Measurements from ENCODE around the gene MAML3.

MAML3 gene

GRCh38 chr4:140141210-140141835, 12.7 kb downstream of the MAML3 start:
- Histone ChIP-seq H2AK5ac (ENCODE audit: low read depth, low read length) (no peak overlapping the region), H3K27me3 (ENCODE audit: control insufficient read depth in 3 of 3, insufficient read depth in 3 of 3, low read depth in 1 of 3, low read length in 3 of 3) (no peaks in the 10 kb centered on the region), H3K4me2 (ENCODE audit: insufficient read depth, low read length, poor library complexity, severe bottlenecking) (no peak overlapping the region), H2BK15ac (ENCODE audit: low read length) (no peak overlapping the region), H3K27ac (replicated peaks; ENCODE audit: low read length) (no peak overlapping the region), H3K23ac (ENCODE audit: low read depth, low read length, poor library complexity) (no peak overlapping the region), H2AFZ (ENCODE audit: low read length) (no peak overlapping the region), H2BK120ac (ENCODE audit: low read depth, low read length) (no peak overlapping the region), H2BK12ac (ENCODE audit: low read length) (no peak overlapping the region), H4K8ac (ENCODE audit: low read depth, low read length) (no peak overlapping the region), H3K18ac (ENCODE audit: low read length) (no peak overlapping the region), H4K91ac (ENCODE audit: low read depth, low read length, poor library complexity) (no peak overlapping the region), H3K36me3 (replicated peaks in 1 of 2; ENCODE audit: control insufficient read depth in 2 of 2, insufficient read depth in 2 of 2, low read length in 2 of 2) (no peaks in the 10 kb centered on the region), H3K9ac (ENCODE audit: low read depth, low read length, poor library complexity) (no peak overlapping the region), H2BK5ac (ENCODE audit: low read length) (no peak overlapping the region), H3K14ac (ENCODE audit: low read length) (no peak overlapping the region), H3K4me1 (ENCODE audit: control insufficient read depth in 2 of 2, insufficient read depth in 1 of 2, low read depth in 1 of 2, low read length in 2 of 2) (peaks cover 5 to 12% of the 10 kb centered on the region in 2 donors), H3K4ac (ENCODE audit: low read length) (no peak overlapping the region), H3K9me3 (replicated peaks in 1 of 2; ENCODE audit: control insufficient read depth in 2 of 2, insufficient read depth in 1 of 2, low read depth in 1 of 2, low read length in 2 of 2) (no peaks in the 10 kb centered on the region), H3K4me3 (ENCODE audit: low read length in 2 of 2) (no peak overlapping the region), H3K79me1 (ENCODE audit: low read depth, low read length) (peaks cover 3% of the 10 kb centered on the region)
- WGBS, 2 donors (ENCODE audit: extremely low coverage in 2 of 2, insufficient read length in 2 of 2, insufficient replicate concordance in 1 of 2) = no CpG with 5 or more reads among the region's 4 CpGs
- DNase-seq (ENCODE audit: low spot score) = no peak

GRCh38 chr4:140140566-140140965, 13.4 kb downstream of the MAML3 start:
- Histone ChIP-seq H2AFZ (ENCODE audit: low read length) (no peak overlapping the region), H2BK120ac (ENCODE audit: low read depth, low read length) (no peak overlapping the region), H3K36me3 (replicated peaks in 1 of 2; ENCODE audit: control insufficient read depth in 2 of 2, insufficient read depth in 2 of 2, low read length in 2 of 2) (no peaks in the 10 kb centered on the region), H3K9me3 (replicated peaks in 1 of 2; ENCODE audit: control insufficient read depth in 2 of 2, insufficient read depth in 1 of 2, low read depth in 1 of 2, low read length in 2 of 2) (no peaks in the 10 kb centered on the region), H3K14ac (ENCODE audit: low read length) (no peak overlapping the region), H3K9ac (ENCODE audit: low read depth, low read length, poor library complexity) (no peak overlapping the region), H3K4ac (ENCODE audit: low read length) (no peak overlapping the region), H3K18ac (ENCODE audit: low read length) (no peak overlapping the region), H2BK12ac (ENCODE audit: low read length) (no peak overlapping the region), H4K8ac (ENCODE audit: low read depth, low read length) (no peak overlapping the region), H2BK15ac (ENCODE audit: low read length) (no peak overlapping the region), H2BK5ac (ENCODE audit: low read length) (no peak overlapping the region), H4K91ac (ENCODE audit: low read depth, low read length, poor library complexity) (no peak overlapping the region), H3K23ac (ENCODE audit: low read depth, low read length, poor library complexity) (no peak overlapping the region), H3K79me1 (ENCODE audit: low read depth, low read length) (peaks cover 3% of the 10 kb centered on the region), H3K27ac (replicated peaks; ENCODE audit: low read length) (no peak overlapping the region), H3K27me3 (ENCODE audit: control insufficient read depth in 3 of 3, insufficient read depth in 3 of 3, low read depth in 1 of 3, low read length in 3 of 3) (no peaks in the 10 kb centered on the region), H3K4me1 (ENCODE audit: control insufficient read depth in 2 of 2, insufficient read depth in 1 of 2, low read depth in 1 of 2, low read length in 2 of 2) (peaks cover 5 to 18% of the 10 kb centered on the region in 2 donors), H2AK5ac (ENCODE audit: low read depth, low read length) (no peak overlapping the region), H3K4me3 (ENCODE audit: low read length in 2 of 2) (no peak overlapping the region), H3K4me2 (ENCODE audit: insufficient read depth, low read length, poor library complexity, severe bottlenecking) (no peak overlapping the region)
- no CpG with 5 or more reads among the region's 3 CpGs for WGBS, 2 donors (ENCODE audit: extremely low coverage in 2 of 2, insufficient read length in 2 of 2, insufficient replicate concordance in 1 of 2)
- no peak for DNase-seq (ENCODE audit: low spot score)

GRCh38 chr4:140138428-140138827, 15.6 kb downstream of the MAML3 start:
- Histone ChIP-seq H3K4me2 (ENCODE audit: insufficient read depth, low read length, poor library complexity, severe bottlenecking) (no peak overlapping the region), H3K4me1 (ENCODE audit: control insufficient read depth in 2 of 2, insufficient read depth in 1 of 2, low read depth in 1 of 2, low read length in 2 of 2) (peaks cover 4 to 14% of the 10 kb centered on the region in 2 donors), H2BK15ac (ENCODE audit: low read length) (no peak overlapping the region), H3K36me3 (replicated peaks in 1 of 2; ENCODE audit: control insufficient read depth in 2 of 2, insufficient read depth in 2 of 2, low read length in 2 of 2) (no peaks in the 10 kb centered on the region), H2BK120ac (ENCODE audit: low read depth, low read length) (no peak overlapping the region), H2BK12ac (ENCODE audit: low read length) (no peak overlapping the region), H3K18ac (ENCODE audit: low read length) (peak overlapping the region; percentile 86), H4K91ac (ENCODE audit: low read depth, low read length, poor library complexity) (no peak overlapping the region), H3K27me3 (ENCODE audit: control insufficient read depth in 3 of 3, insufficient read depth in 3 of 3, low read depth in 1 of 3, low read length in 3 of 3) (no peaks in the 10 kb centered on the region), H3K4me3 (ENCODE audit: low read length in 2 of 2) (no peak overlapping the region), H3K9ac (ENCODE audit: low read depth, low read length, poor library complexity) (no peak overlapping the region), H3K79me1 (ENCODE audit: low read depth, low read length) (no peaks in the 10 kb centered on the region), H3K4ac (ENCODE audit: low read length) (no peak overlapping the region), H2AFZ (ENCODE audit: low read length) (no peak overlapping the region), H3K14ac (ENCODE audit: low read length) (no peak overlapping the region), H2AK5ac (ENCODE audit: low read depth, low read length) (no peak overlapping the region), H2BK5ac (ENCODE audit: low read length) (no peak overlapping the region), H3K27ac (replicated peaks; ENCODE audit: low read length) (no peak overlapping the region), H4K8ac (ENCODE audit: low read depth, low read length) (no peak overlapping the region), H3K9me3 (replicated peaks in 1 of 2; ENCODE audit: control insufficient read depth in 2 of 2, insufficient read depth in 1 of 2, low read depth in 1 of 2, low read length in 2 of 2) (no peaks in the 10 kb centered on the region), H3K23ac (ENCODE audit: low read depth, low read length, poor library complexity) (no peak overlapping the region)
- WGBS, 2 donors (ENCODE audit: extremely low coverage in 2 of 2, insufficient read length in 2 of 2, insufficient replicate concordance in 1 of 2) = no CpG with 5 or more reads among the region's 6 CpGs
- DNase-seq (ENCODE audit: low spot score) = no peak

- Histone ChIP-seq H3K27ac (replicated peaks; ENCODE audit: low read length) (no peak overlapping the region), H3K9ac (ENCODE audit: low read depth, low read length, poor library complexity) (no peak overlapping the region), H3K4ac (ENCODE audit: low read length) (no peak overlapping the region), H3K23ac (ENCODE audit: low read depth, low read length, poor library complexity) (no peak overlapping the region), H3K18ac (ENCODE audit: low read length) (no peak overlapping the region), H3K27me3 (ENCODE audit: control insufficient read depth in 3 of 3, insufficient read depth in 3 of 3, low read depth in 1 of 3, low read length in 3 of 3) (no peaks in the 10 kb centered on the region), H3K14ac (ENCODE audit: low read length) (no peak overlapping the region), H2AK5ac (ENCODE audit: low read depth, low read length) (no peak overlapping the region), H3K4me2 (ENCODE audit: insufficient read depth, low read length, poor library complexity, severe bottlenecking) (no peak overlapping the region), H2BK5ac (ENCODE audit: low read length) (no peak overlapping the region), H2BK12ac (ENCODE audit: low read length) (no peak overlapping the region), H4K8ac (ENCODE audit: low read depth, low read length) (no peak overlapping the region), H2BK120ac (ENCODE audit: low read depth, low read length) (no peak overlapping the region), H2BK15ac (ENCODE audit: low read length) (no peak overlapping the region), H2AFZ (ENCODE audit: low read length) (no peak overlapping the region), H3K79me1 (ENCODE audit: low read depth, low read length) (no peaks in the 10 kb centered on the region), H3K9me3 (replicated peaks in 1 of 2; ENCODE audit: control insufficient read depth in 2 of 2, insufficient read depth in 1 of 2, low read depth in 1 of 2, low read length in 2 of 2) (no peaks in the 10 kb centered on the region), H4K91ac (ENCODE audit: low read depth, low read length, poor library complexity) (no peak overlapping the region), H3K36me3 (replicated peaks in 1 of 2; ENCODE audit: control insufficient read depth in 2 of 2, insufficient read depth in 2 of 2, low read length in 2 of 2) (no peaks in the 10 kb centered on the region), H3K4me3 (ENCODE audit: low read length in 2 of 2) (no peak overlapping the region), H3K4me1 (ENCODE audit: control insufficient read depth in 2 of 2, insufficient read depth in 1 of 2, low read depth in 1 of 2, low read length in 2 of 2) (peaks cover 4 to 14% of the 10 kb centered on the region in 2 donors)
- DNase-seq (ENCODE audit: low spot score) = no peak
- WGBS, 2 donors (ENCODE audit: extremely low coverage in 2 of 2, insufficient read length in 2 of 2, insufficient replicate concordance in 1 of 2) = no CpG with 5 or more reads among the region's 3 CpGs
Measured at GRCh38 chr4:140137671-140138070, 16.3 kb downstream of the MAML3 start.
